ENCODE measurements around the gene WDR90.
A peak's percentile ranks its signal among the peaks of the same experiment; 100 is the strongest.
"Not testable (repeated sequence)": the region's sequence is repeated elsewhere in the genome, so short reads cannot be mapped to it uniquely, and the experiment has no call there.

Gene WDR90

GRCh38 chr16:710500-711075 lies 61.4 kb downstream of the WDR90 start:
- no peak for DNase-seq (ENCODE audit: low read depth)
- TF ChIP-seq, protein P1, sequence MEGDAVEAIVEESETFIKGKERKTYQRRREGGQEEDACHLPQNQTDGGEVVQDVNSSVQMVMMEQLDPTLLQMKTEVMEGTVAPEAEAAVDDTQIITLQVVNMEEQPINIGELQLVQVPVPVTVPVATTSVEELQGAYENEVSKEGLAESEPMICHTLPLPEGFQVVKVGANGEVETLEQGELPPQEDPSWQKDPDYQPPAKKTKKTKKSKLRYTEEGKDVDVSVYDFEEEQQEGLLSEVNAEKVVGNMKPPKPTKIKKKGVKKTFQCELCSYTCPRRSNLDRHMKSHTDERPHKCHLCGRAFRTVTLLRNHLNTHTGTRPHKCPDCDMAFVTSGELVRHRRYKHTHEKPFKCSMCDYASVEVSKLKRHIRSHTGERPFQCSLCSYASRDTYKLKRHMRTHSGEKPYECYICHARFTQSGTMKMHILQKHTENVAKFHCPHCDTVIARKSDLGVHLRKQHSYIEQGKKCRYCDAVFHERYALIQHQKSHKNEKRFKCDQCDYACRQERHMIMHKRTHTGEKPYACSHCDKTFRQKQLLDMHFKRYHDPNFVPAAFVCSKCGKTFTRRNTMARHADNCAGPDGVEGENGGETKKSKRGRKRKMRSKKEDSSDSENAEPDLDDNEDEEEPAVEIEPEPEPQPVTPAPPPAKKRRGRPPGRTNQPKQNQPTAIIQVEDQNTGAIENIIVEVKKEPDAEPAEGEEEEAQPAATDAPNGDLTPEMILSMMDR (IDR thresholded peaks at IDR 0.05; ENCODE audit: low read depth, low read length) = no peak
- TF ChIP-seq POLR2A (IDR thresholded peaks at IDR 0.05; ENCODE audit: extremely low read depth, insufficient read length) (no peak), MYC (IDR thresholded peaks at IDR 0.05; ENCODE audit: low read depth, low read length) (no peak), MAX (IDR thresholded peaks at IDR 0.05; ENCODE audit: low read depth, low read length) (no peak)
- H3K4me3 ChIP-seq (ENCODE audit: low read depth, low read length) = no peak overlapping the region

DNA sequence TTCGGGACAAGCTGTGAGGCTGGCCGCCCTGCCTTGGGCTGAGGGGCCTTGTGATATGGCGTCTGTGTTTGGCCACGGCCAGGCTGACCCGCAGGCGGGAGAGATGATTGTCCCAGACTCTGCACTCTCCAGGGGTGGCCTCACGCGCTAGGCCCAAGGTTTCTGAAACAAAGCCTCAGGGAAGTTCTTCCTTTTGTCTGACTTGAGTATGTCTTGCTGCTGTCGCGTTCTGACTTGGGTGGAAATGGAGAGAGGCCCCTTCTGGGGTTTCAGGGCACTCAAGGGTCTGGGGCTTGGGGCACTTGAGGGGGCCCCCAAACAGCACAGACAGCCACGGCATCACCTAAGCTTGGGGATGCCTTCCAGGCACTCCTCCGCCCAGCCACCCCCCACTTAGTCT lies 61.9 kb downstream of the WDR90 start:
- DNase-seq (ENCODE audit: low read depth) = no peak
- TF ChIP-seq POLR2A (IDR thresholded peaks at IDR 0.05; ENCODE audit: extremely low read depth, insufficient read length) (no peak), MAX (IDR thresholded peaks at IDR 0.05; ENCODE audit: low read depth, low read length) (no peak), MYC (IDR thresholded peaks at IDR 0.05; ENCODE audit: low read depth, low read length) (no peak)
- TF ChIP-seq, protein P1 (IDR thresholded peaks at IDR 0.05; ENCODE audit: low read depth, low read length) = no peak
- H3K4me3 ChIP-seq (ENCODE audit: low read depth, low read length) = no peak overlapping the region

DNA sequence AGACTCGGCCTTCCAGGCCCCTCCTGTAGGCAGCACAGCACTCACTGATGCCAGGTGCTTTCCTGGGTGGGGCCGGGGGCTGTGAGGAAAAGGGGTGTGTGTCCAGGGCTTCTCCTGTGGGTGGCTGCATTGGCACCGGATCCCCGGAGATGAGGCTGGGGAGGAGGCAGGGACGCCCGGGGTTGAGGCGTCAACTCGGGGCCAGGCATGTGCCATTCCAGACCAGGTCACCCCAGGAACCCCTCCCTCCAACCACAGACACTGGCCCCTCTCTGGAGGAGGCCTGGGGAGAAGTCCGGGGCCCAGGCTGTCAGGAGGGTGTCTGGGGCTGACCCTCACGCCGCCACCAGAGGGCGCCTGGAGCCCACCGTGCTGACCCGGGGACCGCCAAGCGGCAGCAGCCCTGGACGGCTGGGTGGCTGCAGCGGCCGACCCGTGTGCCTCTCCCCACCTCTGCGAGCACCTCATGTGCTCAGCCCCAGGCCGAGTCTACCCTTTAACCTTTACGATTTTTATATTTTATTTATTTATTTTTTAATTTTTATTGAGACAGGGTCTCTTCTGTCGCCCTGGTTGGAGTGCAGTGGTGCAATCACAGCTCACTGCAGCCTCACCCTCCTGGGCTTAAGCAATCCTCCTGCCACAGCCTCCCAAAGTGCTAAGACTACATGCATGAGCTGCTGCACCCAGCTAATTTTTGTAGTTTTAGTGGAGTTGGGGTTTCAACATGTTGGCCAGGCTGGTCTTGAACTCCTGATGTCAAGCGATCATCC lies 62.6 kb downstream of the WDR90 start:
- no peak overlapping the region for H3K4me3 ChIP-seq (ENCODE audit: low read depth, low read length)
- peak; percentile 69 for DNase-seq (ENCODE audit: low read depth)
- TF ChIP-seq, protein P1 (IDR thresholded peaks at IDR 0.05; ENCODE audit: low read depth, low read length) = peak; percentile 58
- TF ChIP-seq POLR2A (IDR thresholded peaks at IDR 0.05; ENCODE audit: extremely low read depth, insufficient read length) (no peak), MYC (IDR thresholded peaks at IDR 0.05; ENCODE audit: low read depth, low read length) (no peak), MAX (IDR thresholded peaks at IDR 0.05; ENCODE audit: low read depth, low read length) (peak; percentile 36; the same call in 1 of the 2 replicates)

GRCh38 chr16:712740-713250 lies 63.6 kb downstream of the WDR90 start:
- TF ChIP-seq, protein P1 (IDR thresholded peaks at IDR 0.05; ENCODE audit: low read depth, low read length) = peak; percentile 15
- DNase-seq (ENCODE audit: low read depth) = peak; percentile 56
- H3K4me3 ChIP-seq (ENCODE audit: low read depth, low read length) = not testable (repeated sequence)

DNA sequence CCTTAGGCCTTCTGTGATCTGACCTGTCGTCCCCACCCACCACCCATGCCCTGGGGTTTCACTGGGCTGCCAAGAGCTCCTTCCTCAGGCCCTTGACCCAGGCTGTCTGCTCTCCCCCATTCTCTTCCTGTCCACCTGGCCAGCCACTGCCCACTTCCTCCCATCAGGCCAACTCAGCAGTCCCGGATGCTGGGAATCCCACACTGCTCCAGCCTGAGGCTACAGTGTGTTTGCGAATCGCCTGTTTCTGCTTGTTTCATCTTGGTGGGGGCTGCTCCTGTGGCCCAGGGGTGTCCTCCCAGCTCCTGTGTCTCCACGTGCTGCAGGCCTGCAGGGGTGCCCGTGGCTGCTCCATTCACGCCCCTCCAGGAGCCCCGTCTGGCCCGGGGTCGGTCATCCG lies 64.9 kb downstream of the WDR90 start:
- TF ChIP-seq MAX (IDR thresholded peaks at IDR 0.05; ENCODE audit: low read depth, low read length) (no peak), POLR2A (IDR thresholded peaks at IDR 0.05; ENCODE audit: extremely low read depth, insufficient read length) (no peak), MYC (IDR thresholded peaks at IDR 0.05; ENCODE audit: low read depth, low read length) (no peak)
- TF ChIP-seq, protein P1 (IDR thresholded peaks at IDR 0.05; ENCODE audit: low read depth, low read length) = no peak
- H3K4me3 ChIP-seq (ENCODE audit: low read depth, low read length) = no peak overlapping the region

More for the DNA sequence above, 64.9 kb downstream of the WDR90 start:
- no peak for DNase-seq (ENCODE audit: low read depth)

Data from NB4 (cell line).